AG04450 (cell line): ENCODE results near the gene CCL14. TPM values are rescaled to one million over a fixed set of nuclear protein-coding genes. Genes with fewer than 3 reads are reported as not detected.

Experiments used
- CTCF ChIA-PET: fragments of 300-600, 350-600 bp; formaldehyde crosslinking; extraction: SDS; loops from one replicate; lab custom pipeline; 2022; ENCODE audit warnings: antibody characterized with exemption, inconsistent platforms; lab: Charles Lee
- POLR2A ChIA-PET: fragments of 350-600 bp; formaldehyde crosslinking; extraction: SDS; loops from one replicate; lab custom pipeline; 2021; ENCODE audit warnings: antibody characterized with exemption, inconsistent platforms; lab: Yijun Ruan, JAX
- DNase-seq: peaks from one replicate; pipeline ENCODE4 v3.0.0-alpha.2; 2011; ENCODE audit warnings: low read depth, low spot score
- H3K27ac ChIP-seq: one replicate; pipeline ENCODE4 v1.5.1; 2012; ENCODE audit warnings: low read depth, low read length, control low read depth
- H3K27me3 ChIP-seq: one replicate; pipeline ENCODE4 v1.6.0; 2012; ENCODE audit warnings: low read length; ENCODE audit not compliant: control insufficient read depth, insufficient read depth
- H3K4me3 ChIP-seq: 2 replicates; pipeline ENCODE4 v1.5.1; 2011; ENCODE audit warnings: mild to moderate bottlenecking, low read depth, low read length, control low read depth
- H3K9me3 ChIP-seq: 2 replicates; pipeline ENCODE4 v1.5.1; 2012; ENCODE audit warnings: low read length; ENCODE audit not compliant: control insufficient read depth, insufficient read depth
- polyA plus RNA-seq: library from polyadenylated mRNA; depleted of rRNA; stranded (reverse); fragments of >200 nt; gene quantifications from 2 replicates; pipeline ENCODE4 v1.2.3, GENCODE V29; 2011; rRNA removed
- TF ChIP-seq, protein P1 (sequence below): IDR thresholded peaks from 2 replicates; pipeline ENCODE4 v1.5.1; 2011; ENCODE audit warnings: low read depth, low read length, control low read depth, inconsistent platforms

Gene CCL14
- polyA plus RNA-seq, 1 experiment = not detected

DNA sequence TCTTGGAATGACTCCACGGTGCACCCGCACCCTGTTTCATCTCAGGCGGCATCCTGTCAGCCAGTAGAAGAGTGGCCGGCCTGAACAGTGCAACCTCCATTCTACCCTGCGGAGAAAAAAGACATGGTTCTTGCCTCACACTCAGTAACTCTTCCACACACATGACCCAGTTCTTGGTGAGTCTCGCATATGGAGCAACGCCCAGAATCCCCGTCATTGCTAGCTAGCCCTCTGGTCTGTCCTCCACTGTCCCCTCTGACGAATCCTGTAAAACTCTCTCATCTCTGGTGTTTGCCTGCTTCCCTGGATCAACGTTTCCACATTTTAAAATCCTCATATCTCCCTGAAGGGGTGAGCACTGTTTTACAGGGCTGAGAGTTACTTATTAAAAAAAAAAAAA, 51.8 kb downstream of the CCL14 start:
- ChIA-PET POLR2A (no interaction called here), CTCF (interaction anchor here (1.5 kb wide), 1 partner anchor 13 kb away, joined by 7 read pairs; no protein-coding TSS in a partner anchor)
- Histone ChIP-seq H3K27me3 (peaks cover 2% of the 10 kb centered on the region), H3K4me3 (no peak overlapping the region), H3K9me3 (peaks cover 3% of the 10 kb centered on the region; the same call in 1 of the 2 replicates), H3K27ac (no peak overlapping the region)
- TF ChIP-seq, protein P1, sequence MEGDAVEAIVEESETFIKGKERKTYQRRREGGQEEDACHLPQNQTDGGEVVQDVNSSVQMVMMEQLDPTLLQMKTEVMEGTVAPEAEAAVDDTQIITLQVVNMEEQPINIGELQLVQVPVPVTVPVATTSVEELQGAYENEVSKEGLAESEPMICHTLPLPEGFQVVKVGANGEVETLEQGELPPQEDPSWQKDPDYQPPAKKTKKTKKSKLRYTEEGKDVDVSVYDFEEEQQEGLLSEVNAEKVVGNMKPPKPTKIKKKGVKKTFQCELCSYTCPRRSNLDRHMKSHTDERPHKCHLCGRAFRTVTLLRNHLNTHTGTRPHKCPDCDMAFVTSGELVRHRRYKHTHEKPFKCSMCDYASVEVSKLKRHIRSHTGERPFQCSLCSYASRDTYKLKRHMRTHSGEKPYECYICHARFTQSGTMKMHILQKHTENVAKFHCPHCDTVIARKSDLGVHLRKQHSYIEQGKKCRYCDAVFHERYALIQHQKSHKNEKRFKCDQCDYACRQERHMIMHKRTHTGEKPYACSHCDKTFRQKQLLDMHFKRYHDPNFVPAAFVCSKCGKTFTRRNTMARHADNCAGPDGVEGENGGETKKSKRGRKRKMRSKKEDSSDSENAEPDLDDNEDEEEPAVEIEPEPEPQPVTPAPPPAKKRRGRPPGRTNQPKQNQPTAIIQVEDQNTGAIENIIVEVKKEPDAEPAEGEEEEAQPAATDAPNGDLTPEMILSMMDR = no peak
- no peak for DNase-seq

Other genes with a start within 250 kb of the CCL14 start
- gene GAS2L2, start 233.5 kb downstream of the CCL14 start, polyA plus RNA-seq = not detected in 2 replicates
- not detected in 2 replicates for gene C17orf50, start 225.8 kb downstream of the CCL14 start, polyA plus RNA-seq
- gene MMP28, start 191.1 kb downstream of the CCL14 start, polyA plus RNA-seq = 0.15 and 0.17 TPM in 2 replicates
- gene TAF15, start 177.2 kb downstream of the CCL14 start, polyA plus RNA-seq = 51.6 and 66.1 TPM in 2 replicates
- gene HEATR9, start 117.8 kb downstream of the CCL14 start, polyA plus RNA-seq = not detected in 2 replicates
- gene CCL5, start 106.4 kb downstream of the CCL14 start, polyA plus RNA-seq = not detected in 2 replicates
- gene RDM1, start 56.0 kb downstream of the CCL14 start, polyA plus RNA-seq = not detected in 2 replicates
- gene LYZL6, start 43.0 kb downstream of the CCL14 start, polyA plus RNA-seq = not detected in 2 replicates
- not detected in 2 replicates for gene CCL16, start 5.2 kb downstream of the CCL14 start, polyA plus RNA-seq
- gene CCL15, start 14.8 kb upstream of the CCL14 start, polyA plus RNA-seq = not detected in 2 replicates
- not detected in 2 replicates for gene CCL23, start 31.2 kb upstream of the CCL14 start, polyA plus RNA-seq
- gene CCL18, start 77.5 kb upstream of the CCL14 start, polyA plus RNA-seq = not detected in 2 replicates
- gene CCL3, start 103.4 kb upstream of the CCL14 start, polyA plus RNA-seq = not detected in 2 replicates
- not detected in 2 replicates for gene CCL4, start 117.1 kb upstream of the CCL14 start, polyA plus RNA-seq
- 1.2 and 1.3 TPM in 2 replicates for gene TBC1D3B, start 189.9 kb upstream of the CCL14 start, polyA plus RNA-seq
- gene CCL3L1, start 210.0 kb upstream of the CCL14 start, polyA plus RNA-seq = not detected in 2 replicates
- not detected in 2 replicates for gene CCL4L2, start 224.3 kb upstream of the CCL14 start, polyA plus RNA-seq